Keratinocyte (primary cell): ENCODE measurements around the gene BCORL1. TPM values are rescaled to one million over a fixed set of nuclear protein-coding genes. Genes with fewer than 3 reads are reported as not detected.

Source experiments
- DNase-seq: peaks from one replicate; pipeline ENCODE4 v3.0.0-alpha.2; 2011; ENCODE audit warnings: low read depth, missing footprints, low spot score
- FAIRE-seq: peaks from 2 replicates; lab custom pipeline; 2011; peaks lifted over from hg19 to GRCh38; lab: Jason Lieb, UNC
- H2AFZ ChIP-seq: 2 replicates; pipeline ENCODE4 v1.6.0; 2012; ENCODE audit warnings: low read length, control low read depth, inconsistent platforms; ENCODE audit not compliant: control insufficient read depth
- H3K27ac ChIP-seq: 2 replicates; pipeline ENCODE4 v1.5.1; 2011; ENCODE audit warnings: low read length; ENCODE audit not compliant: control insufficient read depth, insufficient read depth
- H3K27me3 ChIP-seq: 3 replicates; pipeline ENCODE4 v1.6.0; 2011; ENCODE audit warnings: low read length; ENCODE audit not compliant: control insufficient read depth, insufficient read depth; ENCODE audit errors: extremely low read depth
- H3K36me3 ChIP-seq, 2 experiments: 2 replicates in 1 of 2; 3 replicates in 1 of 2; pipeline ENCODE4 v1.5.1; 2011; ENCODE audit warnings: low read length in 2 of 2, mild to moderate bottlenecking in 1 of 2; ENCODE audit not compliant: control insufficient read depth in 2 of 2, insufficient read depth in 2 of 2; ENCODE audit errors: extremely low read depth in 1 of 2
- H3K4me1 ChIP-seq: 3 replicates; pipeline ENCODE4 v1.5.1; 2011; ENCODE audit warnings: low read length; ENCODE audit not compliant: control insufficient read depth, insufficient read depth; ENCODE audit errors: extremely low read depth
- H3K4me2 ChIP-seq: 3 replicates; pipeline ENCODE4 v1.6.0; 2011; ENCODE audit warnings: low read depth, low read length; ENCODE audit not compliant: control insufficient read depth, insufficient read depth; ENCODE audit errors: extremely low read depth
- H3K4me3 ChIP-seq, 3 experiments: fragments of 200-600 bp in 1 of 3; sonication (generic) in 1 of 3; 2 replicates in 2 of 3; 3 replicates in 1 of 3; pipeline ENCODE4 v1.5.1; 2011 to 2016; ENCODE audit warnings: low read length in 3 of 3, mild to moderate bottlenecking in 3 of 3, control low read depth in 2 of 3, inconsistent platforms in 1 of 3, low read depth in 1 of 3, mixed read lengths in 1 of 3, mixed run types in 1 of 3, moderate library complexity in 1 of 3; ENCODE audit not compliant: control insufficient read depth in 2 of 3, insufficient read depth in 2 of 3; ENCODE audit errors: extremely low read depth in 1 of 3
- H3K79me2 ChIP-seq: 2 replicates; pipeline ENCODE4 v1.6.0; 2012; ENCODE audit warnings: low read length; ENCODE audit not compliant: control insufficient read depth, insufficient read depth
- H3K9ac ChIP-seq: 3 replicates; pipeline ENCODE4 v1.6.0; 2011; ENCODE audit warnings: low read length; ENCODE audit not compliant: control insufficient read depth, insufficient read depth; ENCODE audit errors: extremely low read depth
- H3K9me1 ChIP-seq: 3 replicates; pipeline ENCODE4 v1.6.0; 2011; ENCODE audit warnings: low read length; ENCODE audit not compliant: control insufficient read depth, insufficient read depth; ENCODE audit errors: extremely low read depth
- H3K9me3 ChIP-seq: 2 replicates; pipeline ENCODE4 v1.5.1; 2012; ENCODE audit warnings: low read depth, low read length; ENCODE audit not compliant: control insufficient read depth
- H4K20me1 ChIP-seq: 3 replicates; pipeline ENCODE4 v1.6.0; 2011; ENCODE audit warnings: low read length; ENCODE audit not compliant: control insufficient read depth, insufficient read depth; ENCODE audit errors: extremely low read depth
- CTCF ChIP-seq, 3 experiments: IDR thresholded peaks in 1 of 3; conservative IDR thresholded peaks in 1 of 3; optimal IDR thresholded peaks in 1 of 3; 2 replicates in 2 of 3; 3 replicates in 1 of 3; pipeline versions ENCODE3 to v1.5.1; 2011; ENCODE audit warnings: low read length in 3 of 3, mild to moderate bottlenecking in 3 of 3, moderate library complexity in 2 of 3, control low read depth in 1 of 3, inconsistent platforms in 1 of 3; ENCODE audit not compliant: insufficient read depth in 2 of 3; ENCODE audit errors: extremely low read depth in 1 of 3
- EZH2 ChIP-seq: IDR thresholded peaks from one replicate; pipeline ENCODE4 v1.6.1; 2012; ENCODE audit warnings: inconsistent platforms, mild to moderate bottlenecking, low read length, moderate library complexity
- dilution Hi-C: fragments of 300-500 bp; cut with MboI; formaldehyde crosslinking; loops from one replicate; pipeline ENCODE4 v1.7.0; 2020; ENCODE audit warnings: low sequenced_read_pairs; ENCODE audit not compliant: extremely low pct_ligation_motif_present
- polyA plus RNA-seq, 5 experiments: library from polyadenylated mRNA; depleted of rRNA in 3 of 5; stranded (reverse) in 3 of 5; stranded (forward) in 1 of 5; unstranded in 1 of 5; fragments of >200 nt; gene quantifications; 1 replicate in 1 of 5; 2 replicates in 3 of 5; 3 replicates in 1 of 5; pipeline versions ENCODE4 v1.2.1 to v1.2.3, GENCODE V29; 2011 to 2012; ENCODE audit warnings: missing spikeins in 2 of 5, low read depth in 1 of 5, low replicate concordance in 1 of 5

The BCORL1 gene
- polyA plus RNA-seq, 1 donor (not counting 4 experiments of a cell fraction or from before 2014, with no cell fraction given), result 0.54 TPM

GRCh38 chrX:129955682-129956081 lies 26.8 kb upstream of the BCORL1 start:
- dilution Hi-C loops, result no loop called here
- TF ChIP-seq CTCF (optimal IDR thresholded peaks at IDR 0.05 in 1 of 3, IDR thresholded peaks at IDR 0.05 in 1 of 3, conservative IDR thresholded peaks at IDR 0.05 in 1 of 3; ENCODE audit: extremely low read depth in 1 of 3, insufficient read depth in 2 of 3, low read length in 3 of 3) (no peak), EZH2 (no peak)
- FAIRE-seq, result no peak
- Histone ChIP-seq H3K4me3 (no peak overlapping the region), H3K4me1 (peaks cover 14% of the 10 kb centered on the region), H3K9me1 (no peaks in the 10 kb centered on the region), H3K79me2 (no peaks in the 10 kb centered on the region), H3K27ac (no peak overlapping the region), H3K36me3 (no peaks in the 10 kb centered on the region), H2AFZ (no peak overlapping the region), H3K27me3 (peaks cover 3% of the 10 kb centered on the region), H3K9ac (no peak overlapping the region), H3K9me3 (no peaks in the 10 kb centered on the region), H4K20me1 (no peaks in the 10 kb centered on the region), H3K4me2 (no peak overlapping the region)
- no peak for DNase-seq

- Histone ChIP-seq H3K27me3 (peaks cover 3% of the 10 kb centered on the region), H3K9me1 (no peaks in the 10 kb centered on the region), H4K20me1 (no peaks in the 10 kb centered on the region), H3K4me3 (no peak overlapping the region), H3K9me3 (no peaks in the 10 kb centered on the region), H3K9ac (no peak overlapping the region), H3K36me3 (no peaks in the 10 kb centered on the region), H3K27ac (no peak overlapping the region), H3K4me2 (no peak overlapping the region), H2AFZ (no peak overlapping the region), H3K4me1 (peaks cover 14% of the 10 kb centered on the region), H3K79me2 (no peaks in the 10 kb centered on the region)
- FAIRE-seq, result no peak
- dilution Hi-C loops, result no loop called here
- no peak for DNase-seq
- no peak for TF ChIP-seq EZH2
- no peak for TF ChIP-seq CTCF (optimal IDR thresholded peaks at IDR 0.05 in 1 of 3, IDR thresholded peaks at IDR 0.05 in 1 of 3, conservative IDR thresholded peaks at IDR 0.05 in 1 of 3; ENCODE audit: extremely low read depth in 1 of 3, insufficient read depth in 2 of 3, low read length in 3 of 3)
Observed at GRCh38 chrX:129956145-129956544, 26.3 kb upstream of the BCORL1 start.
